H4 (cell line): Measurements from ENCODE around the gene MLST8. TPM values are rescaled to one million over a fixed set of nuclear protein-coding genes. Genes with fewer than 3 reads are reported as not detected.
"Not testable (repeated sequence)": the region's sequence is repeated elsewhere in the genome, so short reads cannot be mapped to it uniquely, and the experiment has no call there.

Experiments used
- DNase-seq: peaks from one replicate; pipeline ENCODE4 v3.0.0-alpha.2; 2015; ENCODE audit warnings: low spot score
- total RNA-seq: library from RNA; depleted of rRNA; stranded (reverse); fragments of >200 nt; shearing (Covaris generic); gene quantifications from 2 replicates; pipeline ENCODE4 v1.2.3, GENCODE V29; 2014

Gene MLST8
- total RNA-seq, 1 experiment from 2014 or later, result 28.4 TPM

- DNase-seq, result no peak
Observed at GRCh38 chr16:2231016-2231931, 26.0 kb downstream of the MLST8 start.

DNA sequence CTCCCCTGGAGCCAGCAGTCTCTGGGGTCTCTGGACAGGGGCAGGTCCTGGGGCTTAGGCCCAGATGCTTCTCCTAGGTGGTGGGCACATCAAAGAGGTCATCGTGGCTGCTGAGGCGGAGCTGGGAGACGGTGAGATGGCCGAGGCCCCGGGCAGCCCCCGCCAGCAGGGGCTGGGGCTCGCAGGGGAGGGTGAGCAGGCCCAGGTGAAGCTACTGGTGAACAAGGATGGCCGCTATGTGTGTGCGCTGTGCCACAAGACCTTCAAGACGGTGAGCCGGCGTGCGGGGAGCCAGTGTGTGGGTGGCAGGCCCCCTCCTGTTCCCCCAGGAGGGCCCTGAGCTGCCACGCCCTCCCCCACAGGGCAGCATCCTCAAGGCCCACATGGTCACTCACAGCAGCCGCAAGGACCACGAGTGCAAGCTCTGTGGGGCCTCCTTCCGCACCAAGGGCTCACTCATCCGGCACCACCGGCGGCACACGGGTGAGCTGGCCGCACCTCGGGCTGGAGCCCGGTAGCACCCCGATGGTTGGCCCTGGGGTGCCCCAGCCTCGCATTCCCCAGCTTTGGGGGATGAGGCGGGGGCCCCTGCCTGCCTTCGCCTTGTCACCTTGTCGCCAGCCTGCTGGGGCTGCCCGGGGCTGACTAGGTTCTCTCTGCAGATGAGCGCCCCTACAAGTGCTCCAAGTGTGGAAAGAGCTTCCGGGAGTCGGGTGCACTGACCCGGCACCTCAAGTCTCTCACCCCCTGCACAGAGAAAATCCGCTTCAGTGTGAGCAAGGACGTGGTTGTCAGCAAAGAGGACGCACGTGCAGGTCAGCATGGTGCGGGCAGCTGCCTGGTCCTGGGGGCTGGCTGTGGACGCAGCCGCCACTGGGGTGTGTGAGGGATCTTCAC lies 27.1 kb downstream of the MLST8 start:
- DNase-seq, result no peak

DNA sequence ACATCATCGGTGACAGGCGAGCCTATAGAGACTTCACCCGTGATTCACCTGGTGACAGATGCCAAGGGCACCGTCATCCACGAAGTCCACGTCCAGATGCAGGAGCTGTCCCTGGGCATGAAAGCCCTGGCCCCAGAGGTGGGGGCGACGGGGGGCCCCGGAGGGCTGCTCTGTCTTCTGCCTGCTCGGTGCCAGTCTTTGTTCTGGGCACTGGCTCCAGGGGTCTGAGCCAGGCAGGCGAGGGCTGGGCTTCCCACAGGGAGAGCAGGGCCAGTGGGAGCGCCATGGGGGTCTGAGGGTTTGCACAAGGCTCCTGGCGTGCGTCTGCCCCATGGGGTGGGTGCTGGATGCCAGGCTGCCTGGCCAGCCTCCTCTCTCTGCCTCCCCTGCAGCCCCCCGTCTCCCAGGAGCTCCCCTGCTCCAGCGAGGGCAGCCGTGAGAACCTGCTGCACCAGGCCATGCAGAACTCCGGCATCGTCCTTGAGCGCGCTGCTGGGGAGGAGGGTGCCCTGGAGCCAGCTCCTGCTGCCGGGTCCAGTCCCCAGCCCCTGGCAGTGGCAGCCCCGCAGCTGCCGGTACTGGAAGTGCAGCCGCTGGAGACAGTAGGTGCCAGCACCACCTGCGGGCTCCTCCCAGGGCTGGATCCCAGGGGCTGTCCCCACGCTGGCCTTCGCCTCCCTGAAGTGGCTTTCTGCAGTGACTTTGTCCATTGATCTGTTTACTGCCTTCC lies 28.0 kb downstream of the MLST8 start:
- no peak for DNase-seq

DNA sequence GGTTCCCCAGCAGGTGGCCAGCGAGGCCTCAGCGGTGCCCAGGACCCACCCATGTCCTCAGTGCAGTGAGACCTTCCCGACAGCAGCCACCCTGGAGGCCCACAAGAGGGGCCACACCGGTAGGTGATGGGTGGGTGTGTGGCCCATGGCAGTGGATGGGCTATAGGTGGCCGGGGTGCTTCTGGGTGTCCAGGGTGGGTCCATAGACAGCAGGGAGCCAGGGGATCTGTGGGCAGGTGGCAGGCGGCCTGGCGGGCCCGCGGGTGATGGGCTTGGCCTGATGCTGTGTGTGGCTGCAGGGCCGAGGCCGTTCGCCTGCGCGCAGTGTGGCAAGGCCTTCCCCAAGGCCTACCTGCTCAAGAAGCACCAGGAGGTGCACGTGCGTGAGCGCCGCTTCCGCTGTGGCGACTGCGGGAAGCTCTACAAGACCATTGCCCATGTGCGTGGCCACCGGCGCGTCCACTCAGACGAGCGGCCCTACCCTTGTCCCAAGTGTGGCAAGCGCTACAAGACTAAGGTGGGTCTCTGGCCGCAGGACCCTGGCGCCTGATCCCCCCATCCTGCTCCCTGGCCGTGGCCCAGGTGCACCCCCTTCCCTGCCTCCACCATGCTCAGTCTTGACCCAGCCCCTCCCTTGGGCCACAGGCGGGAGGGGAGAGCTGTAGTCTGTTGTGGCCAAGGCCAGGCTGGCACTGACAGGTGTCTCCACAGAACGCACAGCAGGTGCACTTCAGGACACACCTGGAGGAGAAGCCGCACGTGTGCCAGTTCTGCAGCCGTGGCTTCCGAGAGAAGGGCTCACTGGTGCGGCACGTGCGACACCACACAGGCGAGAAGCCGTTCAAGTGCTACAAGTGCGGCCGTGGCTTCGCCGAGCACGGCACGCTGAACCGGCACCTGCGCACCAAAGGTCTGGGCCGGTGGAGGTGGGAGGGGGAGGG lies 28.9 kb downstream of the MLST8 start:
- DNase-seq, result no peak

DNA sequence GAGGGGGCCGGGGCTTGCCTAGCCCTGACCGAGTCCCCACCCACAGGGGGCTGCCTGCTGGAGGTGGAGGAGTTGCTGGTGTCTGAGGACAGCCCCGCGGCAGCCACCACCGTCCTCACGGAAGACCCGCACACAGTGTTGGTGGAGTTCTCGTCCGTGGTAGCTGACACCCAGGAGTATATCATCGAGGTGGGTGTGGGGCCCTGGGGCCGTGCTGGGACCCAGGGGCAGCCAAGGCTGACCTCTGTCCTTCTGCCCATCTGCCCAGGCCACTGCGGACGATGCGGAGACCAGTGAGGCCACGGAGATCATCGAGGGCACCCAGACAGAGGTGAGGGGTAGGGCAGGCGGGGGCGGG lies 29.5 kb downstream of the MLST8 start:
- no peak for DNase-seq

DNA sequence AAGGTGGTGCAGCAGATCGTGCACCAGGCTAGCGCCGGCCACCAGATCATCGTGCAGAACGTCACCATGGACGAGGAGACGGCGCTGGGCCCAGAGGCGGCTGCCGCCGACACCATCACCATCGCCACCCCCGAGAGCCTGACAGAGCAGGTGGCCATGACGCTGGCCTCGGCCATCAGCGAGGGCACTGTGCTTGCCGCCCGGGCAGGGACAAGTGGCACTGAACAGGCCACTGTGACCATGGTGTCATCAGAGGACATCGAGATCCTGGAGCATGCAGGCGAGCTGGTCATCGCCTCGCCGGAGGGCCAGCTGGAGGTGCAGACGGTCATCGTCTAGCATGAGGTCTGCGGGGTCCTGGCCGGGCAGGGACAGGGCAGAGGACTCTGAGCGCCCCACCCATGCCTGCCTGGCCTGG lies 30.0 kb downstream of the MLST8 start:
- DNase-seq, result no peak

GRCh38 chr16:2235695-2236336 lies 30.6 kb downstream of the MLST8 start:
- no peak for DNase-seq

- DNase-seq, result no peak
Observed at GRCh38 chr16:2236337-2237101, 31.3 kb downstream of the MLST8 start, which contains the start of gene DNASE1L2. Gene DNASE1L2, plus strand, starts transcription at chr16:2236444. Its CDS starts 373 bp downstream, at chr16:2236817.

DNA sequence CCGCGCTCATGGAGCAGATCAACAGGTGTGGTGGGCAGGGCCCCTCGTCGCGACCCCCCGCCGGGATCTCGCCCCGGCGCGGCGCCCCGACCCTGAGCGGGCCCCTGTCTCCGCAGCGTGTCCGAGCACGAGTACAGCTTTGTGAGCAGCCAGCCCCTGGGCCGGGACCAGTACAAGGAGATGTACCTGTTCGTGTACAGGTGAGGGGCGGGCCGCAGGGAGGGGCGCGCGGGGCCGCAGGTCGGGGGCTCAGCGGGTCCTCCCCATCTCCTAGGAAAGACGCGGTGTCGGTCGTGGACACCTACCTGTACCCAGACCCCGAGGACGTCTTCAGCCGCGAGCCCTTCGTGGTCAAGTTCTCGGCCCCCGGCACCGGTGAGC lies 31.8 kb downstream of the MLST8 start:
- no peak for DNase-seq

DNA sequence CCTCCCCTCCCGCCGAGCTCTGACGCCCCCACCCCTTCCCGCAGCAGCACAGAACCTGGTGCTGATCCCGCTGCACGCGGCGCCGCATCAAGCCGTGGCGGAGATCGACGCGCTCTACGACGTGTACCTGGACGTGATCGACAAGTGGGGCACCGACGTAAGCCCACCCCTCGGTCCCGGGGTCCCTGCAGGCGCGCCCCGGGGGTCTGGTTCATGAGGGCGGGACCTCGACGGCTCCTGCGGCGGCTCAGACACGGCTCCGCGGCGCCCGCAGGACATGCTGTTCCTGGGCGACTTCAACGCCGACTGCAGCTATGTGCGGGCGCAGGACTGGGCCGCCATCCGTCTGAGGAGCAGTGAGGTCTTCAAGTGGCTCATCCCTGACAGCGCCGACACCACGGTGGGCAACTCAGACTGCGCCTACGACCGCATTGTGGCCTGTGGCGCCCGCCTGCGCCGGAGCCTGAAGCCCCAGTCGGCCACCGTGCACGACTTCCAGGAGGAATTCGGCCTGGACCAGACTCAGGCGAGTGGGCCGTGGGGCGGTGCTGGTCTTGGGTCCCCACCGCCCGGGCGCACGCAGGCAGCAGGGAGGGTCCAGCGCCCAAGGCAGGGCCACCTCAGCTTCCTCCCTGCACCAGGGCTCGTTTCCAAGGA lies 32.4 kb downstream of the MLST8 start:
- no peak for DNase-seq

- no peak for DNase-seq
Observed at GRCh38 chr16:2238150-2238837, 33.0 kb downstream of the MLST8 start.

DNA sequence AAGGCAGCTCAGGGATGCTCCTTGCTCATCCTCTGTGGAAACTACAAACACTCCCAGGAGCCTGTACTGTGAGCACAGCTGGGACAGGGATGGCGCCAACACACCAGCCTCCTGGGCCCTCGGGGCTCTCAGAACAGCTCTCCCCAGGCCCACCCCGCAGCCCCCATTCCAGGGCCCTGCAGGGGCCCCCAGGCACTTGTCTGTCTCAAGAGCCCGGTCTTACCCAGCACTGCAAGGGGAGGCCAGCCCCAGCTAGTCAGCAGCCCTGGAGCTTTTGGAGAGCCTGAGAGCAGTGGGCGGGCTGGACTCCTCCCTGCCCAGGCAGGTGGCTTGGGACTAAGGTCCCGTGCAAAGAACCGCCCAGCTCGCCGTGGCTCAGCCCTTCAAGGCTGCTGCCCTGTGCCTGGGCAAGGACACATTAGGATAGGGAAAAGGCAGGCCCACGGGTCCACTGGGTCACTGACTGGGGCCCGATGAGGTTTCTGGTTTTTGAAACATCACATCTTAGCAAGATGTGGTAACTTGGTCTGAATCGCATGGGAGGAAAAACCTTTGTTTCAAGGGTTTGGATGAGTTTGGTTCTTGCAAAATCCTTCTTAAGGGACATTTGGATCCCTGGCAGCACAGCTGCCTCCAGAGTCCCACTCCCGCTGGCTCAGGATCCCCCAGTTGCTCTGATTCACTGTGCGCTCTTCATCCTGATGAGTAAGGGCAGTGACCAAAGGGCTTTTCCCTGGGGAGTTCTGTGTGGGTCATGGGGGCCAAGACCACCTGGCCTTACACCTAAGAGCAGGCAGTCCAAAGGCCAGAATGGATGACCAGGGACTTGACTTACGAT lies 33.8 kb downstream of the MLST8 start:
- DNase-seq, result no peak

GRCh38 chr16:2240331-2240730 lies 35.1 kb downstream of the MLST8 start:
- not testable (repeated sequence) for DNase-seq

DNA sequence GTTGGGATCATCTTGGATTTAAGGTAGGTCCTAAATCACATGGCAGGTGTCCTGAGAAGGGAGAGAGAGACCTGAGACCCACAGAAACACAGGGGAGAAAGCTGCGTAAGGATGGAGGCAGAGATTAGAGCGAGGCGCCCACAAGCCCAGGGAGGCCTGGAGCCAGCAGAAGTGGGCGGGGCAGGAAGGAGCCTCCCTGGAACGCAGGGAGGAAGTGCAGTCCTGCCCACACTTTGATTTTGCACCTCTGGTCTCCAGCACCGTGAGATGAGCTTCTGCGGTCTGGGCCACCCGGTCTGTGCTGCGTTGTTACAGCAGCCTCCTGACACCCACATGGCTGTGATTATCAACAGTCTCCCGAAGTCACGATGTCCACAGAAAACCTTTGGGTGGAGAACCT lies 37.3 kb downstream of the MLST8 start:
- DNase-seq, result no peak

DNA sequence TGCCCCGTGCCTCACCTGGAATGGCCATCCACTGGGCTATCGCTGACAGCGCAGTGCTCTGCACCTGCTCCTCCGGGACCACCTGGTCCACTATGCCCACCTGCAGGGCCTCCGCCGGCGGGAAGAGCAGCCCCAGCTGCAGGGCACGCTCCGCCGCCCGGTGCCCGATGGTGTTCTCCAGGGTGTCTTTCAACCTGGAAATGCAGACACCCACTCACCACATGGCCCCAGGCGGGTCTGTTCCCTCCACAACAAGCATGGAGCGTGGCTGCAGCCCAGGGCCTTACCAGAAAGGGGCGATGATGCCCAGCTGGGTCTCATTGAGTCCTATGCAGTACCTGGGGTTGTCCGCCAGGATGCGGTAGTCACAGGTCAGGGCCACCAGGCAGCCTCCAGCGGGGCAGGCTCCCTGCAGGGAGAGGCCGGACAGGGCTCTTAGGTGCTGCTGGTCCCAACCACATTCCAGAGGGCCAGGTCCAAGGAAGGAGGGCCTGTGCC lies 37.8 kb downstream of the MLST8 start:
- no peak for DNase-seq

GRCh38 chr16:2243781-2244180 lies 38.5 kb downstream of the MLST8 start:
- no peak for DNase-seq

DNA sequence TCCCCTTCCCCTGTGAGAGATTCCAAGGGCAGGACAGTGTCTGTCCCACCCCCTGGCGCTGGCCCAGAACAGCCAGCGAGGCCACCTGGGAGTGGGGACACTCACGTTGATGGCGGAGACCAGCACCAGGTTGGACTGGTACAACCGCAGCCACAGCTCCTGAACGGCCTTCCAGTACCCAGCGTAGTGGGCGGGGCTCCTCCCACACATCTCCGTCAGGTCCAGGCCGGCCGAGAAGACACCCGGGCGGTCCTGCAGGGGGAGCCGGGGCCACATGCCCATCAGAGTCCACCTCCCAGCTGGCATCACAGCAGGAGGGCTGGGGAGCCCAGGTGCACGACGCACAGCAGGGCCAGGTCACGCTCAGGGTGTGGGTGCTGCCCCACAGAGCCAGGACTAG lies 39.0 kb downstream of the MLST8 start:
- DNase-seq, result no peak
